K562 (cell line): ENCODE measurements around the gene PMPCA. TPM values are rescaled to one million over a fixed set of nuclear protein-coding genes. Genes with fewer than 3 reads are reported as not detected.
A peak's percentile ranks its signal among the peaks of the same experiment; 100 is the strongest.

Experiments used
- ATAC-seq: fragments of 200-7000 bp; cut with Tn5 transposase; 3 replicates; pipeline ENCODE4 v1.9.1; 2020; ENCODE audit warnings: moderate library complexity
- BruUV-seq: library from RNA; stranded (reverse); fragments of 400-500 nt; replicated peaks from 2 replicates; lab custom pipeline; 2021; lab: Mats Ljungman, UMichigan
- CTCF ChIA-PET: fragments of 300-600 bp; formaldehyde crosslinking; extraction: SDS; loops from one replicate; lab custom pipeline; 2021; ENCODE audit warnings: low intra/inter-chr PET ratio; lab: Yijun Ruan, JAX
- POLR2A ChIA-PET: fragments of 300-600, 350-650 bp; sonication (Branson Sonifier 250); formaldehyde crosslinking; extraction: SDS; loops from one replicate; lab custom pipeline; 2021; ENCODE audit warnings: antibody characterized with exemption, inconsistent platforms; lab: Yijun Ruan, JAX
- DNase-seq, 4 experiments: peaks; one replicate each; pipeline versions ENCODE4 v3.0.0 to v3.0.0-alpha.2; 2011 to 2018; ENCODE audit warnings: low spot score in 3 of 4, mixed read lengths in 3 of 4; ENCODE audit errors: extremely low read depth in 1 of 4
- FAIRE-seq: peaks from 2 replicates; lab custom pipeline; 2011; peaks lifted over from hg19 to GRCh38; lab: Jason Lieb, UNC
- H2AFZ ChIP-seq: 2 replicates; pipeline ENCODE4 v1.6.0; 2011; ENCODE audit warnings: low read depth, low read length, control low read depth, inconsistent platforms
- H3K27ac ChIP-seq: fragments of 200-600 bp; 3 replicates; pipeline ENCODE4 v1.8.0; 2011; ENCODE audit warnings: low read depth, mild to moderate bottlenecking, control low read depth, inconsistent platforms, low read length, moderate library complexity, mixed read lengths; ENCODE audit errors: extremely low read depth
- H3K27me3 ChIP-seq, 2 experiments: fragments of 300-600 bp in 1 of 2; 2 replicates in 1 of 2; 3 replicates in 1 of 2; pipeline versions ENCODE4 v1.6.0 to v1.8.0; 2011; ENCODE audit warnings: inconsistent platforms in 2 of 2, low read length in 2 of 2, mild to moderate bottlenecking in 1 of 2, mixed read lengths in 1 of 2, moderate library complexity in 1 of 2; ENCODE audit not compliant: control insufficient read depth in 2 of 2, insufficient read depth in 2 of 2
- H3K36me3 ChIP-seq: fragments of 300-600 bp; 3 replicates; pipeline ENCODE4 v1.8.0; 2011; ENCODE audit warnings: mild to moderate bottlenecking, low read length, inconsistent platforms; ENCODE audit not compliant: control insufficient read depth, insufficient read depth
- H3K4me1 ChIP-seq, 2 experiments: fragments of 200-600 bp in 1 of 2; replicated peaks in 1 of 2; 2 replicates in 1 of 2; 3 replicates in 1 of 2; pipeline versions ENCODE4 v1.5.1 to v1.8.0; 2011; ENCODE audit warnings: inconsistent platforms in 2 of 2, low read length in 2 of 2, mild to moderate bottlenecking in 1 of 2, mixed read lengths in 1 of 2, moderate library complexity in 1 of 2; ENCODE audit not compliant: control insufficient read depth in 2 of 2, insufficient read depth in 2 of 2
- H3K4me2 ChIP-seq: 2 replicates; pipeline ENCODE4 v1.6.1; 2011; ENCODE audit warnings: low read length, control low read depth, inconsistent platforms, mixed read lengths; ENCODE audit not compliant: insufficient read depth
- H3K4me3 ChIP-seq: fragments of 200-600 bp; sonication (generic), shearing (Covaris generic); 2 replicates; pipeline ENCODE4 v1.5.1; 2016; ENCODE audit warnings: control low read depth, inconsistent platforms
- H3K79me2 ChIP-seq: fragments of 200-600 bp; 3 replicates; pipeline ENCODE4 v1.8.0; 2011; ENCODE audit warnings: low read length, inconsistent platforms; ENCODE audit not compliant: control insufficient read depth, insufficient read depth
- H3K9ac ChIP-seq, 2 experiments: 2 replicates each; pipeline versions ENCODE4 v1.6.0 to v1.6.1; 2011; ENCODE audit warnings: low read depth in 2 of 2, low read length in 2 of 2, control low read depth in 1 of 2, inconsistent platforms in 1 of 2, mild to moderate bottlenecking in 1 of 2, mixed read lengths in 1 of 2; ENCODE audit not compliant: insufficient read depth in 1 of 2
- H3K9me1 ChIP-seq: one replicate; pipeline ENCODE4 v1.6.0; 2011; ENCODE audit warnings: inconsistent platforms, mild to moderate bottlenecking, low read length, moderate library complexity; ENCODE audit not compliant: control insufficient read depth, insufficient read depth
- H3K9me3 ChIP-seq: replicated peaks from 2 replicates; pipeline ENCODE4 v1.5.1; 2011; ENCODE audit warnings: low read depth, low read length, inconsistent platforms; ENCODE audit not compliant: control insufficient read depth, insufficient read depth
- H4K20me1 ChIP-seq: replicated peaks from 2 replicates; pipeline ENCODE4 v1.6.1; 2011; ENCODE audit warnings: low read length, inconsistent platforms, mixed read lengths; ENCODE audit not compliant: control insufficient read depth, insufficient read depth
- GTF2A2 ChIP-seq: IDR thresholded peaks from 2 replicates; pipeline ENCODE4 v1.6.1; 2016; ENCODE audit warnings: mild to moderate bottlenecking, missing genetic modification characterization, missing compliant biosample characterization
- HLTF ChIP-seq: fragments of 450-650 bp; IDR thresholded peaks from 2 replicates; pipeline ENCODE4 v1.6.1; 2016
- KLF16 ChIP-seq: IDR thresholded peaks from 2 replicates; pipeline ENCODE4 v1.6.1; 2016; ENCODE audit warnings: antibody characterized with exemption
- RAD51 ChIP-seq: fragments of 450-650 bp; IDR thresholded peaks from 2 replicates; pipeline ENCODE4 v1.7.1; 2016; ENCODE audit warnings: low read depth, mild to moderate bottlenecking, borderline replicate concordance
- SIN3B ChIP-seq: fragments of 450-650 bp; IDR thresholded peaks from 2 replicates; pipeline ENCODE4 v1.6.1; 2017; ENCODE audit warnings: low read depth, mild to moderate bottlenecking, moderate library complexity
- SMAD1 ChIP-seq: fragments of 150-350 bp; IDR thresholded peaks from 2 replicates; pipeline ENCODE4 v1.6.1; 2014; ENCODE audit warnings: low read length, low read depth; ENCODE audit not compliant: partially characterized antibody
- U2AF2 ChIP-seq: fragments of 200-400 bp; formaldehyde crosslinking; optimal IDR thresholded peaks from 2 replicates; pipeline ENCODE3; 2017; ENCODE audit warnings: low read depth, mild to moderate bottlenecking, low read length
- ZNF384 ChIP-seq: IDR thresholded peaks from 2 replicates; pipeline ENCODE4 v1.6.1; 2012; ENCODE audit warnings: low read depth, low read length, improper control_type of control experiment
- WGBS: fragments of 100-300 bp; shearing (Covaris generic); methylation state at CpG from one replicate; pipeline ENCODE4 v1.1.6; 2016; ENCODE audit warnings: low coverage, mixed read lengths; ENCODE audit not compliant: insufficient coverage; ENCODE audit errors: missing lambda C conversion rate; 5-methylcytosine and 5-hydroxymethylcytosine counted together
- in situ Hi-C: fragments of 300-500 bp; cut with MboI; formaldehyde crosslinking; loops from 4 replicates; pipeline ENCODE4 v1.15.0; 2018; ENCODE audit warnings: inconsistent platforms, mixed read lengths
- intact Hi-C: fragments of 100-400 bp; cut with micrococcal nuclease; formaldehyde crosslinking; loops from 2 replicates; pipeline ENCODE4 v1.14.2; 2022
- polyA plus RNA-seq, 8 experiments: library from polyadenylated mRNA; depleted of rRNA in 4 of 8; stranded (reverse) in 5 of 8; unstranded in 3 of 8; fragments of >200 nt; fragmentation: Nextera tagmentation in 2 of 8; fragmentation: Illumina TruSeq in 1 of 8; extraction: Ambion mirVana in 2 of 8; extraction: Trizol in 1 of 8; gene quantifications; 2 replicates each; pipeline versions ENCODE4 v1.2.1 to v1.2.3, GENCODE V29; 2011 to 2014; ENCODE audit warnings: inconsistent platforms in 1 of 8, missing spikeins in 1 of 8
- total RNA-seq, 7 experiments: library from RNA; depleted of rRNA in 6 of 7; stranded (reverse); fragments of >200 nt in 6 of 7; fragmentation: Illumina TruSeq in 2 of 7; extraction: Trizol in 2 of 7; gene quantifications; 2 replicates each; pipeline versions ENCODE4 v1.2.1 to v1.2.3, GENCODE V29; 2011 to 2021; ENCODE audit warnings: low replicate concordance in 1 of 7
- TF ChIP-seq, protein P1 (sequence below): fragments of 250-450 bp; sonication (Bioruptor Pico); IDR thresholded peaks from 2 replicates; pipeline ENCODE4 v1.6.1; 2021; ENCODE audit warnings: mild to moderate bottlenecking
- TF ChIP-seq, protein P2 (sequence below): IDR thresholded peaks from 2 replicates; pipeline ENCODE4 v1.6.1; 2016; ENCODE audit warnings: missing genetic modification characterization, missing compliant biosample characterization
- TF ChIP-seq, protein P3 (sequence below), 2 experiments: fragments of 450-650 bp; IDR thresholded peaks; 2 replicates each; pipeline ENCODE4 v1.6.1; 2016
- TF ChIP-seq, protein P4 (sequence below): sonication (generic); formaldehyde crosslinking; IDR thresholded peaks from 2 replicates; pipeline ENCODE4 v1.9.0; 2022; ENCODE audit warnings: mild to moderate bottlenecking, missing genetic modification reagents

PMPCA gene
- total and polyA plus RNA-seq, 9 of the 15 experiments (the other 6 are each of a cell fraction or from before 2014, with no cell fraction given) = 23.9 to 143 (median 86.6) TPM

DNA sequence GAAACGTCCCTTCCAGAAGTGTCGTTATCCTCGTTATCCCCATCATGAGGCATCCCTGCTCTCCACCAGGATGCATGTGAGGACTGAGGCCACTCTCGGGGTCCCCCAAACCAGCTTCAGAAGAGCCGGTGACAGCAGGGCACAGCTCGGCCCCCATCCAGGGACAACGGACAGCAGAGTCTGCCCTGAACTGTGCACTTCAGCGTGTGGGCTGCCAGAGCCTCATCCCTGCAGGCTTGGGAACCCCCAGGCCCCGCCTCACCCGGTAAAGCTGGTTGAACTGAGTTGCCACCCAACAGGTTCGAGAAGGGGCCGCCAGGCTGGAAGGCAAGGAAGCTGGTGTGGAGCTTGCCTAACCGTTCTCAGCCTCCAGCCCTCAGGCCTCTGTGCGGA is 36.3 kb upstream of the PMPCA start:
- Histone ChIP-seq H3K4me1 (peaks cover 9 to 86% of the 10 kb centered on the region in 2 experiments; a peak in 4 of 5 replicates), H3K4me3 (peak overlapping the region; percentile 55), H2AFZ (no peak overlapping the region), H3K9me3 (no peaks in the 10 kb centered on the region), H3K79me2 (peaks cover 24% of the 10 kb centered on the region), H3K9me1 (no peaks in the 10 kb centered on the region), H4K20me1 (no peaks in the 10 kb centered on the region), H3K36me3 (peaks cover 81% of the 10 kb centered on the region; the same call in 2 of the 3 replicates), H3K9ac (peak overlapping the region; percentile 89 to 93; a peak in 3 of 4 replicates), H3K27me3 (no peaks in the 10 kb centered on the region), H3K4me2 (peak overlapping the region; percentile 95), H3K27ac (peak overlapping the region; percentile 79; the same call in 1 of the 3 replicates)
- in situ Hi-C loops = no loop called here
- ATAC-seq (no peak), FAIRE-seq (no peak), DNase-seq (no peak)
- ChIA-PET POLR2A (interaction anchor here (0.6 to 1.0 kb wide), 8 partner anchors 8 to 869 kb away, joined by 3 to 8 read pairs (median 4); partner anchors contain the start of gene DNLZ), CTCF (no interaction called here)
- BruUV-seq = no TSS peak
- TF ChIP-seq, protein P1, sequence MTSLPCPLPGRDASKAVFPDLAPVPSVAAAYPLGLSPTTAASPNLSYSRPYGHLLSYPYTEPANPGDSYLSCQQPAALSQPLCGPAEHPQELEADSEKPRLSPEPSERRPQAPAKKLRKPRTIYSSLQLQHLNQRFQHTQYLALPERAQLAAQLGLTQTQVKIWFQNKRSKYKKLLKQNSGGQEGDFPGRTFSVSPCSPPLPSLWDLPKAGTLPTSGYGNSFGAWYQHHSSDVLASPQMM = no peak
- TF ChIP-seq SIN3B (no peak), SMAD1 (no peak), ZNF384 (no peak), GTF2A2 (tag) (no peak), U2AF2 (no peak), KLF16 (no peak), HLTF (no peak), RAD51 (no peak)
- TF ChIP-seq, protein P2, sequence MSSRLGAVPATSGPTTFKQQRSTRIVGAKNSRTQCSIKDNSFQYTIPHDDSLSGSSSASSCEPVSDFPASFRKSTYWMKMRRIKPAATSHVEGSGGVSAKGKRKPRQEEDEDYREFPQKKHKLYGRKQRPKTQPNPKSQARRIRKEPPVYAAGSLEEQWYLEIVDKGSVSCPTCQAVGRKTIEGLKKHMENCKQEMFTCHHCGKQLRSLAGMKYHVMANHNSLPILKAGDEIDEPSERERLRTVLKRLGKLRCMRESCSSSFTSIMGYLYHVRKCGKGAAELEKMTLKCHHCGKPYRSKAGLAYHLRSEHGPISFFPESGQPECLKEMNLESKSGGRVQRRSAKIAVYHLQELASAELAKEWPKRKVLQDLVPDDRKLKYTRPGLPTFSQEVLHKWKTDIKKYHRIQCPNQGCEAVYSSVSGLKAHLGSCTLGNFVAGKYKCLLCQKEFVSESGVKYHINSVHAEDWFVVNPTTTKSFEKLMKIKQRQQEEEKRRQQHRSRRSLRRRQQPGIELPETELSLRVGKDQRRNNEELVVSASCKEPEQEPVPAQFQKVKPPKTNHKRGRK = no peak
- TF ChIP-seq, protein P3, sequence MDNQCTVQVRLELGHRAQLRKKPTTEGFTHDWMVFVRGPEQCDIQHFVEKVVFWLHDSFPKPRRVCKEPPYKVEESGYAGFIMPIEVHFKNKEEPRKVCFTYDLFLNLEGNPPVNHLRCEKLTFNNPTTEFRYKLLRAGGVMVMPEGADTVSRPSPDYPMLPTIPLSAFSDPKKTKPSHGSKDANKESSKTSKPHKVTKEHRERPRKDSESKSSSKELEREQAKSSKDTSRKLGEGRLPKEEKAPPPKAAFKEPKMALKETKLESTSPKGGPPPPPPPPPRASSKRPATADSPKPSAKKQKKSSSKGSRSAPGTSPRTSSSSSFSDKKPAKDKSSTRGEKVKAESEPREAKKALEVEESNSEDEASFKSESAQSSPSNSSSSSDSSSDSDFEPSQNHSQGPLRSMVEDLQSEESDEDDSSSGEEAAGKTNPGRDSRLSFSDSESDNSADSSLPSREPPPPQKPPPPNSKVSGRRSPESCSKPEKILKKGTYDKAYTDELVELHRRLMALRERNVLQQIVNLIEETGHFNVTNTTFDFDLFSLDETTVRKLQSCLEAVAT (IDR thresholded peaks at IDR 0.05) = no peak
- TF ChIP-seq, protein P4, sequence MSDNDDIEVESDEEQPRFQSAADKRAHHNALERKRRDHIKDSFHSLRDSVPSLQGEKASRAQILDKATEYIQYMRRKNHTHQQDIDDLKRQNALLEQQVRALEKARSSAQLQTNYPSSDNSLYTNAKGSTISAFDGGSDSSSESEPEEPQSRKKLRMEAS (CRISPR knock-in tag) = no peak
- 93% methylated on average over 7 of the region's 14 CpGs for WGBS
- intact Hi-C loops = no loop called here
